HG03025 (cell line): ENCODE results near the gene ZNRF2.
A peak's percentile ranks its signal among the peaks of the same experiment; 100 is the strongest.

Experiments used
- ATAC-seq: cut with Tn5 transposase; IDR thresholded peaks from one replicate; pipeline ENCODE4 v1.9.1; 2021; ENCODE audit warnings: mild to moderate bottlenecking, moderate library complexity; ENCODE audit not compliant: unreplicated experiment, low FRiP score

Gene ZNRF2

GRCh38 chr7:30313348-30313747 is 29.0 kb downstream of the ZNRF2 start:
- no peak for ATAC-seq

DNA sequence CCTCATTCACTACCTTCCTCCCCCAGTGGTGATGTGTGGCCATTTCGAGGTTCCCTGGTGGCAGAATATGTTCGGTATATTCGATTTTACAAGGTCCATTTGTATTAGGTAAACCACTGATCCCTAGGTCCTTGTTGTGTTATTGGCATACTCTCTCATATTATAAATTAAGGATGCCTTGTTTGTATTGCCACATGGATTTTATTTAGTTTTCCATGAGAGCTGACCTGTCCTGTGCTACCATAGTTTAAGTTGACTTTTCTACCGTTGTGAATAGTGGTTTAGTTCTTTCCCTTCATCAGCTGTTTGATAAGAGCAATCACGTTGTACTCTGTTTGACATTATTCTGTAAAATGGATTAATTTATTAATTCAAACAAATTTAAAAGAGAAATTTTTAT is 29.4 kb downstream of the ZNRF2 start:
- no peak for ATAC-seq

GRCh38 chr7:30315589-30315988 is 31.2 kb downstream of the ZNRF2 start:
- ATAC-seq = no peak

DNA sequence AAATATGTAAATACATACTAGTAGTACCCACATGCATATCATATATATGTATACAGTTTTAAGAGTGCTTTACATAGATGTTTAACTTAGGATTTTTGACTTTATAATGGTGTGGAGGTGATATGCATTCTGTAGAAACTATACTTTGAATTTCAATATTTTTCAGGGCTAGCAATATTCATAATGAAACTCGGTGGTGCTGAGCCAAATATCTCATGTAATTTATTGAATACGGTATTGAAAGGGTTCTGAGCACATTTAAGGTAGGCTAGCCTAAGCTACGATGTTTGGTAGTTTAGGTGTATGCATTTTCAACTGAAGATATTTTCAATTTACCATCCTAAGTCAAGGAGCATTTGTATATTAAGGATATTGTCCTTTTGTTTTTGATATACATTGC is 36.0 kb downstream of the ZNRF2 start:
- ATAC-seq = no peak

DNA sequence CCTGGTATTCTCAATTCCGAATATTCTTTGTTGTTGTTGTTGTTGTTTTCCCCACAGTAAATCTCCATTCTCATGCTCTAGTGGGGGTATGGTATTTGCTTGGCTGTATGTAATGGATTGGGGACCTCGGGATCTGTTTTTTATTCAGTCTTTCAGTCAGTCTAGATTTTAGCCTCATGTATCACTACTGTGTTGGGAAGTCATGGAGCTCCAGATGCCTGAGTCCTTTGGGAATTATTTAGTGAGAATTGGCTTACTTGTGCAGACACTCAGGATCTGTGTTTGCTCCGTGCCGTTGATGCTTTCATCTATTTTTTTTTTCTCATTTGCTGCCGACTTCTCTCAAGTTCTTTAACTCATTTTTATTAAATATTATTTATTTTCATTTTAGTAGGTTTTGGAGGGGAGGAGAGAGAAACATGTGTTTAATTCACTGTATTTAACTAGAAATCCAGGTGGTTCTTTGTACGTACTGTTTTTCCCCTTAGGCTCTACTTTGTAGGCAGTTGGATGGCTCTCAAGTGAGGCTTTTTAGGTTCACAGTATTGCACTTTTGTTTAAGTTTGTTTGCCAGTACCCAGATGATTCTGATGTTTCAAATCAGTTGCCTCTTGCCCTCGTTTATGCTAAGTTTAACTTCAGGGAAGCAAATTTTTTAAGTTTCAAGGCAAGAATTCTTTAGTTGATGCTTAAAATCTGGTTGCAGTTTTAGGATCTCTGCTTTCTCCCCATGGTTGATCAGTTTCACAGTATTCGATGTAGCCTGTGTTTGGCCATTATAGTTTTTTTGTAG is 36.9 kb downstream of the ZNRF2 start:
- ATAC-seq = no peak

DNA sequence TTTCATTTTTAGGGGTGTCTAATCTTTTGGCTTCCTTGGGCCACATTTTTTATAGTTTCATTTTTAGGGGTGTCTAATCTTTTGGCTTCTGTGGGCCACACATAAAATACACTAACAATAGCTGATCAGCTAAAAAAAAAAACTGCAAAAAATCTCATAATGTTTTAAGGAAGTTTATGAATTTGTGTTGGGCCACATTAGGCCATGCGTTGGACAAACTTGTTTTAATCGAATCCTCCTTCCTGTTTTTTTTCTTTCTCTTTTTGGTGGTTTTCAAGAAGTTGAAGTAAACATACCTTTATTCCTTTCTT is 37.4 kb downstream of the ZNRF2 start:
- ATAC-seq = no peak

GRCh38 chr7:30322271-30323005 is 38.0 kb downstream of the ZNRF2 start:
- peak; percentile 78 for ATAC-seq

GRCh38 chr7:30323006-30323355 is 38.6 kb downstream of the ZNRF2 start:
- peak; percentile 27 for ATAC-seq

GRCh38 chr7:30327813-30328212 is 43.4 kb downstream of the ZNRF2 start:
- no peak for ATAC-seq

DNA sequence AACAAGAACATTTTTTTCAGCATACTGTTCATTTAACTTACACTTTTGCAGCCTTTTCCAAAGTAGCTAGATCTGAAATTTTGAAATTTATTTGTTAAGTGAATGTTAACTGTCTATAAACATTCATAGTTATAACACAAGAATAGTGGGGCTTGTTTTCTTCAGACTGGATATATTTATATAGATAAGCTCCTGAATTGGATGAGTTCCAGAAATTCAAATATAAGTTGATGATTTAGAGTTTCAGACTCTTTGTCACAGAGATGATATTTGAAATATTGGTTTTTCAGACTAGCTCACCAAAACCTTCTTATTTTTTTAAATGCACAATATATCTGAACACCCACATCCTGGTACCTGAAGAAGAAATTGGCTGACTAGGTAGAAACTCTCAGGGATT is 44.0 kb downstream of the ZNRF2 start:
- no peak for ATAC-seq

- no peak for ATAC-seq
Observed at GRCh38 chr7:30329716-30330115, 45.3 kb downstream of the ZNRF2 start.

- peak; percentile 74 for ATAC-seq
Observed at GRCh38 chr7:30330134-30331111, 46.0 kb downstream of the ZNRF2 start.

- ATAC-seq = no peak
Observed at GRCh38 chr7:30331338-30331737, 46.9 kb downstream of the ZNRF2 start.

DNA sequence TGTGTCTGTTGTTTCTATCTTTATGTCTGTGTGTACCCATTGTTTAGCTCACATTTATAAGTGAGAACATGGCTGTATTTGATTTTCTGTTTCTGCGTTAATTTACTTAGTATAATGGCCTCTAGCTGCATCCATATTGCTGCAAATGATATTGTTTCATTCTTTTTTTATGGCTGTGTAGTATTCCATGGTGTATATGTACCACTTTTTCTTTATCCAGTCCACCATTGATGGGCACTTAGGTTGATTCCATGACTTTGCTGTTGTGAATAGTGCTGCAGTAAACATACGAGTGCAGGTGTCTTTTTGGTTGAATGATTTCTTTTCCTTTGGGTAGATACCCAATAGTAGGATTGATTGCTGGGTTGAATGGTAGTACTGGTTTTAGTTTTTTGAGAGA is 48.2 kb downstream of the ZNRF2 start:
- no peak for ATAC-seq

DNA sequence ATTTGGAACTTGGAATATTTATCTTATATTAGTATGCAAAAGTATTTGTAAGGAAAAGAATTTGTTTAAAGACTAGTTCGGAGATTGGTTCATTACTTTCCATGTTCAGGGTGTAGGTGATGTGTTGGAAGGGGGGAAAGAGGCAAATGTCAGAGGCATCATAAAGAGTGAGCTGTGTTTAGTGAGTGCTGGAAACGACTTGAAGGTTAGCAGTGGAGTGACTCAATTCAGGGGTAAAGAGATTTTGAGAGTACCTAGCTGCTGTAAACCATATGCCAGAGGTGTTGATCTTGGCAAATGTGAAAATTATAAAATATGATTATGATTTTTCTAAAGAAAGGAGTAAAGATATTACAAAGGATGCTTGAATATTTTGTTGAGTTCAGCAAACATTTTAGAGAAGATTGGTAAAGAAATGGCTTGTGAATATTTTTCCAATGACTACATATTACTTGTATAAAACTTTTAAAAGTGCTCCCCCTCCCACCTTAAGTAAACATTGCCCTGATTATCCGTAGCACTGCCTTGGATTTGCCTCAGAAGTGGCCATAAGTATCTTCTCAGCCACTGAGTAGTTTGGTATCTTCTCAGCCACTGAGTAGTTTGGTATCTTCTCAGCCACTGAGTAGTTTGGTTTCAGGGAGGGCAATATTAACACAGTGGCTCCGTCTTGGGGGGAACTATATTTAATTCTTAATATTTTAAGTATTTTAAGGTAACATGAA is 51.5 kb downstream of the ZNRF2 start:
- ATAC-seq = no peak

- ATAC-seq = no peak
Observed at GRCh38 chr7:30344513-30344912, 60.1 kb downstream of the ZNRF2 start.

DNA sequence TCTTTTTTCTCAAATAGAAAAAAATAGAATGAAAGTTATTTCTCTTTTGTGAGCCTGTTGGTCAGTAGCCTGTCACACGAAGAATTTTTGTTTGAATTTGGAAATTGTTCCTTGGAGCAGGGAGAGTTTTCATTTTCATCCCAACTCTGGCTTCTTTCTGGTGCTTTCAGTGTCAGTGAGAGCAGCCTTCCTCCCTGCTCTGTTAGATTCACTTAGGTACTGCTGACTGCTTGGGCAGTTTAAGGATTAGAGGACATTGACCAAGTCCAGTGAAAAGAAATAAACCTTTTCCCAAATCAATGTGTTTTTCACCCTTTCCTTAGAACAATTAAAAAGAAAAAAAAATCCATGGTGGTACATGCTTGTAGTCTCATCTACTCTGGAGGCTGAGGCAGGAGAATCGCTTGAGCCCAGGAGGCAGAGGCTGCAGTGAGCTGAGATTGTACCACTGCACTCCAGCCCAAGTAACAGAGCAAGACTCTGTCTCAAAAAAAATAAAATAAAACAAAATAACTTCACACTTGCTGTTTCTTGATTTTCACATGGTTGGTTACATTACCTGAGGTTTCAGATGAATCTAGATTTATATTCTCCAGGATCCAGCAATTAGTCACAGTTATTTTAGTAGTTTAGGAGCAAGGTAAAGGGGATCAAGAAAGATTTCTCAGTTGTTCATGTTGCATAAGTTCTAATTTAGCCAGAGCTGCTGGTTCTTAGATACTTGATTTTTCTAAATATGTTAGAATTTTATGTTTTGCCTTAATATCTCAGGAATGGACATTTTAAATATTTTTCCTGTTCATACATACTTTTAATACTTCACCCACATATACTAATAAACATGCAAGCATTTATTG is 63.1 kb downstream of the ZNRF2 start:
- ATAC-seq = no peak

GRCh38 chr7:30348083-30348560 is 63.7 kb downstream of the ZNRF2 start:
- ATAC-seq = peak; percentile 70

GRCh38 chr7:30349170-30349569 is 64.8 kb downstream of the ZNRF2 start:
- no peak for ATAC-seq
